ENCODE measurements around the gene RHBDD3. TPM values are rescaled to one million over a fixed set of nuclear protein-coding genes. Genes with fewer than 3 reads are reported as not detected.
A peak's percentile ranks its signal among the peaks of the same experiment; 100 is the strongest.

The RHBDD3 gene
- total and polyA plus RNA-seq, 8 donors, result 24.1 to 41.8 (median 31.8) TPM

GRCh38 chr22:29314537-29315285 is 46.9 kb upstream of the RHBDD3 start:
- peaks cover 0 to 11% of the 10 kb centered on the region in 2 donors for H3K36me3 ChIP-seq
- H3K27ac ChIP-seq, result no peak overlapping the region
- ATAC-seq (no peak), DNase-seq (peak in 1 of 4 donors; percentile 74)
- H3K9me3 ChIP-seq, result no peaks in the 10 kb centered on the region
- intact Hi-C loops (cut with DNase I), result no loop called here
- H3K4me3 ChIP-seq, result peak overlapping the region; percentile 11 to 26
- peaks cover 35 to 59% of the 10 kb centered on the region in 2 donors for H3K4me1 ChIP-seq
- TF ChIP-seq CTCF (IDR thresholded peaks at IDR 0.05), result no peak
- peaks cover 35 to 53% of the 10 kb centered on the region in 2 donors for H3K27me3 ChIP-seq

GRCh38 chr22:29313576-29314466 is 46.0 kb upstream of the RHBDD3 start:
- Histone ChIP-seq H3K4me1 (peaks cover 44 to 68% of the 10 kb centered on the region in 2 donors), H3K4me3 (no peak overlapping the region)

DNA sequence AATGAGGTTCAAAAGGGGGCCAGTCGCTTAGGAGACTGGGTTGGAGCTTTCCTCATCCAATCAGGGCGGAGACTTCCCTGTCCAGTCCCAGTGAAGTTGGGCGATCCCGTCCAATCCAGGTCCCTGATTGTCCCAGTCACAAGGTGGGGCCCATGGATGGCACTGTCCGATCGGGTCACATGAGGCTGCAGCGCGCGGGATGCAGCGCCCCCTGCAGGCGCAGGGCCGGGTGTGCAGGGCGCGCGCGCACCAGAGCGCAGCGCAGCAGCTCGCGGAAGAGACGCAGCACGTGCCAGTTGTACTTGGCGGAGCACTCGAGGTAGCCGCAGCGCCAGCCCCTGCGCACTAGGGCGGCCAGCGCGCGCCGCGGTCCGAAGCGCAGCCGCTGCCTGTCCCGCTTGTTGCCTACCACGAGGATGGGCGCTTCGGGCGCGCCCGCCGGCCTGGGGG is 45.4 kb upstream of the RHBDD3 start:
- H3K9me3 ChIP-seq, result no peaks in the 10 kb centered on the region
- ATAC-seq (peak; percentile 9), DNase-seq (peak in 1 of 4 donors; percentile 65)
- intact Hi-C loops (cut with DNase I), result no loop called here
- no peak overlapping the region for H3K4me3 ChIP-seq
- peaks cover 35 to 53% of the 10 kb centered on the region in 2 donors for H3K27me3 ChIP-seq
- peak; percentile 44 to 71 for TF ChIP-seq CTCF (IDR thresholded peaks at IDR 0.05)
- peaks cover 0 to 11% of the 10 kb centered on the region in 2 donors for H3K36me3 ChIP-seq
- no peak overlapping the region for H3K27ac ChIP-seq
- peaks cover 50 to 74% of the 10 kb centered on the region in 2 donors for H3K4me1 ChIP-seq

More at GRCh38 chr22:29313576-29314466, 46.0 kb upstream of the RHBDD3 start:
- DNase-seq (peak in 1 of 4 donors; percentile 78), ATAC-seq (no peak)
- no peak for TF ChIP-seq CTCF (IDR thresholded peaks at IDR 0.05)
- Histone ChIP-seq H3K27ac (no peak overlapping the region), H3K27me3 (peaks cover 35 to 53% of the 10 kb centered on the region in 2 donors), H3K36me3 (peaks cover 0 to 11% of the 10 kb centered on the region in 2 donors), H3K9me3 (no peaks in the 10 kb centered on the region)
- intact Hi-C loops (cut with DNase I), result no loop called here

- H3K27ac ChIP-seq, result no peak overlapping the region
These were observed 44.7 kb upstream of the RHBDD3 start for GRCh38 chr22:29312218-29313125.

More at GRCh38 chr22:29312218-29313125, 44.7 kb upstream of the RHBDD3 start:
- intact Hi-C loops (cut with DNase I), result no loop called here
- Histone ChIP-seq H3K9me3 (no peaks in the 10 kb centered on the region), H3K4me3 (no peak overlapping the region), H3K36me3 (peaks cover 0 to 11% of the 10 kb centered on the region in 2 donors), H3K4me1 (peaks cover 56 to 81% of the 10 kb centered on the region in 2 donors), H3K27me3 (peaks cover 35 to 55% of the 10 kb centered on the region in 2 donors)
- no peak for TF ChIP-seq CTCF (IDR thresholded peaks at IDR 0.05)
- ATAC-seq, result no peak
- DNase-seq, result peak in 1 of 4 donors; percentile 82
